ENCODE measurements around the gene MSH6. TPM values are rescaled to one million over a fixed set of nuclear protein-coding genes. Genes with fewer than 3 reads are reported as not detected.

Gene MSH6
- total and polyA plus RNA-seq, 2 of the 8 experiments (the other 6 are each of a cell fraction or from before 2014, with no cell fraction given): 45.8 to 301 TPM

DNA sequence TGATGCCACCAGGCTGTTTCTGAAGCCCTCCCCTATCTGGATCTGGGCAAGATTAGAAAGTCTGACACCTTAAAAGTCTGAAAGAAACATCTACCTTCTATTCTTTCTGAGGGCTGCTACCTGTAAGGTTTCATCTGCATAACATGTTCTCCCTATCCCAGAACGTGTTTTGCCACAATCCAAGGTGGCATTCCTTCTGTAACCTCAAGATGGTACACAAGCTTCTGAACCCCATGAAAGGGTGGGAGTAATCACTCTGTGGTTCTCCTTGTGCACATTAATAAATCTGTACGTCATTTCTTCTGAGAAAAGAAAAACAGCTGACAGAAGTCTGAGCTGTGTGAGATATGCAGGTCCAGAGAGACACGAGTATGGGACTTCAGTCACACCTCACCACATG, 41.8 kb upstream of the MSH6 start (continued):
- TF ChIP-seq, protein P1, sequence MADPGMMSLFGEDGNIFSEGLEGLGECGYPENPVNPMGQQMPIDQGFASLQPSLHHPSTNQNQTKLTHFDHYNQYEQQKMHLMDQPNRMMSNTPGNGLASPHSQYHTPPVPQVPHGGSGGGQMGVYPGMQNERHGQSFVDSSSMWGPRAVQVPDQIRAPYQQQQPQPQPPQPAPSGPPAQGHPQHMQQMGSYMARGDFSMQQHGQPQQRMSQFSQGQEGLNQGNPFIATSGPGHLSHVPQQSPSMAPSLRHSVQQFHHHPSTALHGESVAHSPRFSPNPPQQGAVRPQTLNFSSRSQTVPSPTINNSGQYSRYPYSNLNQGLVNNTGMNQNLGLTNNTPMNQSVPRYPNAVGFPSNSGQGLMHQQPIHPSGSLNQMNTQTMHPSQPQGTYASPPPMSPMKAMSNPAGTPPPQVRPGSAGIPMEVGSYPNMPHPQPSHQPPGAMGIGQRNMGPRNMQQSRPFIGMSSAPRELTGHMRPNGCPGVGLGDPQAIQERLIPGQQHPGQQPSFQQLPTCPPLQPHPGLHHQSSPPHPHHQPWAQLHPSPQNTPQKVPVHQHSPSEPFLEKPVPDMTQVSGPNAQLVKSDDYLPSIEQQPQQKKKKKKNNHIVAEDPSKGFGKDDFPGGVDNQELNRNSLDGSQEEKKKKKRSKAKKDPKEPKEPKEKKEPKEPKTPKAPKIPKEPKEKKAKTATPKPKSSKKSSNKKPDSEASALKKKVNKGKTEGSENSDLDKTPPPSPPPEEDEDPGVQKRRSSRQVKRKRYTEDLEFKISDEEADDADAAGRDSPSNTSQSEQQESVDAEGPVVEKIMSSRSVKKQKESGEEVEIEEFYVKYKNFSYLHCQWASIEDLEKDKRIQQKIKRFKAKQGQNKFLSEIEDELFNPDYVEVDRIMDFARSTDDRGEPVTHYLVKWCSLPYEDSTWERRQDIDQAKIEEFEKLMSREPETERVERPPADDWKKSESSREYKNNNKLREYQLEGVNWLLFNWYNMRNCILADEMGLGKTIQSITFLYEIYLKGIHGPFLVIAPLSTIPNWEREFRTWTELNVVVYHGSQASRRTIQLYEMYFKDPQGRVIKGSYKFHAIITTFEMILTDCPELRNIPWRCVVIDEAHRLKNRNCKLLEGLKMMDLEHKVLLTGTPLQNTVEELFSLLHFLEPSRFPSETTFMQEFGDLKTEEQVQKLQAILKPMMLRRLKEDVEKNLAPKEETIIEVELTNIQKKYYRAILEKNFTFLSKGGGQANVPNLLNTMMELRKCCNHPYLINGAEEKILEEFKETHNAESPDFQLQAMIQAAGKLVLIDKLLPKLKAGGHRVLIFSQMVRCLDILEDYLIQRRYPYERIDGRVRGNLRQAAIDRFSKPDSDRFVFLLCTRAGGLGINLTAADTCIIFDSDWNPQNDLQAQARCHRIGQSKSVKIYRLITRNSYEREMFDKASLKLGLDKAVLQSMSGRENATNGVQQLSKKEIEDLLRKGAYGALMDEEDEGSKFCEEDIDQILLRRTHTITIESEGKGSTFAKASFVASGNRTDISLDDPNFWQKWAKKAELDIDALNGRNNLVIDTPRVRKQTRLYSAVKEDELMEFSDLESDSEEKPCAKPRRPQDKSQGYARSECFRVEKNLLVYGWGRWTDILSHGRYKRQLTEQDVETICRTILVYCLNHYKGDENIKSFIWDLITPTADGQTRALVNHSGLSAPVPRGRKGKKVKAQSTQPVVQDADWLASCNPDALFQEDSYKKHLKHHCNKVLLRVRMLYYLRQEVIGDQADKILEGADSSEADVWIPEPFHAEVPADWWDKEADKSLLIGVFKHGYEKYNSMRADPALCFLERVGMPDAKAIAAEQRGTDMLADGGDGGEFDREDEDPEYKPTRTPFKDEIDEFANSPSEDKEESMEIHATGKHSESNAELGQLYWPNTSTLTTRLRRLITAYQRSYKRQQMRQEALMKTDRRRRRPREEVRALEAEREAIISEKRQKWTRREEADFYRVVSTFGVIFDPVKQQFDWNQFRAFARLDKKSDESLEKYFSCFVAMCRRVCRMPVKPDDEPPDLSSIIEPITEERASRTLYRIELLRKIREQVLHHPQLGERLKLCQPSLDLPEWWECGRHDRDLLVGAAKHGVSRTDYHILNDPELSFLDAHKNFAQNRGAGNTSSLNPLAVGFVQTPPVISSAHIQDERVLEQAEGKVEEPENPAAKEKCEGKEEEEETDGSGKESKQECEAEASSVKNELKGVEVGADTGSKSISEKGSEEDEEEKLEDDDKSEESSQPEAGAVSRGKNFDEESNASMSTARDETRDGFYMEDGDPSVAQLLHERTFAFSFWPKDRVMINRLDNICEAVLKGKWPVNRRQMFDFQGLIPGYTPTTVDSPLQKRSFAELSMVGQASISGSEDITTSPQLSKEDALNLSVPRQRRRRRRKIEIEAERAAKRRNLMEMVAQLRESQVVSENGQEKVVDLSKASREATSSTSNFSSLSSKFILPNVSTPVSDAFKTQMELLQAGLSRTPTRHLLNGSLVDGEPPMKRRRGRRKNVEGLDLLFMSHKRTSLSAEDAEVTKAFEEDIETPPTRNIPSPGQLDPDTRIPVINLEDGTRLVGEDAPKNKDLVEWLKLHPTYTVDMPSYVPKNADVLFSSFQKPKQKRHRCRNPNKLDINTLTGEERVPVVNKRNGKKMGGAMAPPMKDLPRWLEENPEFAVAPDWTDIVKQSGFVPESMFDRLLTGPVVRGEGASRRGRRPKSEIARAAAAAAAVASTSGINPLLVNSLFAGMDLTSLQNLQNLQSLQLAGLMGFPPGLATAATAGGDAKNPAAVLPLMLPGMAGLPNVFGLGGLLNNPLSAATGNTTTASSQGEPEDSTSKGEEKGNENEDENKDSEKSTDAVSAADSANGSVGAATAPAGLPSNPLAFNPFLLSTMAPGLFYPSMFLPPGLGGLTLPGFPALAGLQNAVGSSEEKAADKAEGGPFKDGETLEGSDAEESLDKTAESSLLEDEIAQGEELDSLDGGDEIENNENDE (IDR thresholded peaks at IDR 0.05; ENCODE audit: insufficient replicate concordance, low read length): no peak
- no peak for TF ChIP-seq RAD21 (IDR thresholded peaks at IDR 0.05 in 1 of 2, conservative IDR thresholded peaks at IDR 0.05 in 1 of 2; ENCODE audit: low read depth in 2 of 2, low read length in 2 of 2)
- TF ChIP-seq HDAC6 (IDR thresholded peaks at IDR 0.05; ENCODE audit: low read depth, low read length): no peak
- no peak for TF ChIP-seq TAF1 (IDR thresholded peaks at IDR 0.05; ENCODE audit: low read depth, low read length)
- TF ChIP-seq CEBPB (IDR thresholded peaks at IDR 0.05; ENCODE audit: low read depth, low read length): no peak
- no peak for TF ChIP-seq POU5F1 (IDR thresholded peaks at IDR 0.05; ENCODE audit: low read depth, low read length)

Data from H1 (cell line).